Measurements from ENCODE around the gene MIPOL1. TPM values are rescaled to one million over a fixed set of nuclear protein-coding genes. Genes with fewer than 3 reads are reported as not detected.

MIPOL1 gene
- total and polyA plus RNA-seq, 4 donors, result 0.51 to 6.6 (median 1.9) TPM

GRCh38 chr14:37198907-37199306 lies 1.2 kb downstream of the MIPOL1 start:
- TF ChIP-seq REST (IDR thresholded peaks at IDR 0.05), result no peak
- TF ChIP-seq CTCF (IDR thresholded peaks at IDR 0.05; ENCODE audit: low read depth, low read length, missing input control), result no peak
- no peak for TF ChIP-seq JUND (IDR thresholded peaks at IDR 0.05)
- TF ChIP-seq ATF3 (IDR thresholded peaks at IDR 0.05), result no peak
- no peak for TF ChIP-seq MAX (IDR thresholded peaks at IDR 0.05)
- no peak for TF ChIP-seq YY1 (IDR thresholded peaks at IDR 0.05)
- no peak for TF ChIP-seq HNF4G (IDR thresholded peaks at IDR 0.05)
- no peak for TF ChIP-seq NR2F2 (IDR thresholded peaks at IDR 0.05)
- TF ChIP-seq RXRA (IDR thresholded peaks at IDR 0.05), result no peak
- TF ChIP-seq EGR1 (IDR thresholded peaks at IDR 0.05; ENCODE audit: low read depth in 2 of 2), result no peak
- TF ChIP-seq TAF1 (conservative IDR thresholded peaks at IDR 0.05), result no peak
- no peak for TF ChIP-seq GABPA (IDR thresholded peaks at IDR 0.05 in 1 of 2, conservative IDR thresholded peaks at IDR 0.05 in 1 of 2)
- TF ChIP-seq ZBTB33 (IDR thresholded peaks at IDR 0.05), result no peak
- TF ChIP-seq HNF4A (conservative IDR thresholded peaks at IDR 0.05), result no peak
- no peak for TF ChIP-seq SP1 (IDR thresholded peaks at IDR 0.05)
- Histone ChIP-seq H3K27me3 (ENCODE audit: control insufficient read depth in 4 of 4, insufficient read depth in 4 of 4, low read length in 3 of 4) (no peaks in the 10 kb centered on the region), H3K27ac (ENCODE audit: low read depth in 1 of 2, low read length in 2 of 2) (no peak overlapping the region), H3K9me3 (ENCODE audit: control insufficient read depth in 4 of 4, low read length in 3 of 4) (no peaks in the 10 kb centered on the region), H3K36me3 (ENCODE audit: control insufficient read depth in 4 of 4, insufficient read depth in 3 of 4, low read depth in 1 of 4, low read length in 3 of 4) (no peaks in the 10 kb centered on the region), H3K4me3 (ENCODE audit: low read depth in 1 of 3, low read length in 3 of 3) (no peak overlapping the region), H3K4me1 (ENCODE audit: control insufficient read depth in 4 of 4, insufficient read depth in 4 of 4, low read length in 3 of 4) (peaks cover 1 to 5% (median 4%) of the 10 kb centered on the region in 4 donors), H3K9ac (ENCODE audit: low read depth in 1 of 2, low read length in 2 of 2) (no peak overlapping the region)
- 96% methylated on average over 5 of the region's 5 CpGs for WGBS
- DNase-seq (ENCODE audit: low spot score), result no peak

- H3K36me3 ChIP-seq (ENCODE audit: control insufficient read depth in 4 of 4, insufficient read depth in 3 of 4, low read depth in 1 of 4, low read length in 3 of 4), result no peaks in the 10 kb centered on the region
- H3K4me3 ChIP-seq (ENCODE audit: low read depth in 1 of 3, low read length in 3 of 3), result no peak overlapping the region
- H3K9ac ChIP-seq (ENCODE audit: low read depth in 1 of 2, low read length in 2 of 2), result no peak overlapping the region
- DNase-seq (ENCODE audit: low spot score), result no peak
- no peaks in the 10 kb centered on the region for H3K27me3 ChIP-seq (ENCODE audit: control insufficient read depth in 4 of 4, insufficient read depth in 4 of 4, low read length in 3 of 4)
- H3K27ac ChIP-seq (ENCODE audit: low read depth in 1 of 2, low read length in 2 of 2), result no peak overlapping the region
- peaks cover 0 to 5% (median 2%) of the 10 kb centered on the region in 4 donors for H3K9me3 ChIP-seq (ENCODE audit: control insufficient read depth in 4 of 4, low read length in 3 of 4)
- peaks cover 1 to 5% (median 4%) of the 10 kb centered on the region in 4 donors for H3K4me1 ChIP-seq (ENCODE audit: control insufficient read depth in 4 of 4, insufficient read depth in 4 of 4, low read length in 3 of 4)
- 90% methylated on average over 2 of the region's 2 CpGs for WGBS
- no peak for TF ChIP-seq FOXA2 (IDR thresholded peaks at IDR 0.05)
- no peak for TF ChIP-seq REST (IDR thresholded peaks at IDR 0.05)
- no peak for TF ChIP-seq CTCF (IDR thresholded peaks at IDR 0.05; ENCODE audit: low read depth, low read length, missing input control)
- TF ChIP-seq YY1 (IDR thresholded peaks at IDR 0.05), result no peak
- no peak for TF ChIP-seq RAD21 (IDR thresholded peaks at IDR 0.05)
- no peak for TF ChIP-seq SP1 (IDR thresholded peaks at IDR 0.05)
- no peak for TF ChIP-seq NR2F2 (IDR thresholded peaks at IDR 0.05)
- no peak for TF ChIP-seq JUND (IDR thresholded peaks at IDR 0.05)
- no peak for TF ChIP-seq GABPA (IDR thresholded peaks at IDR 0.05 in 1 of 2, conservative IDR thresholded peaks at IDR 0.05 in 1 of 2)
- no peak for TF ChIP-seq HNF4A (conservative IDR thresholded peaks at IDR 0.05)
- TF ChIP-seq ATF3 (IDR thresholded peaks at IDR 0.05), result no peak
- no peak for TF ChIP-seq RXRA (IDR thresholded peaks at IDR 0.05)
- no peak for TF ChIP-seq TAF1 (conservative IDR thresholded peaks at IDR 0.05)
Observed at GRCh38 chr14:37201724-37202123, 4.0 kb downstream of the MIPOL1 start.
